Stimulated activated CD4-positive, alpha-beta T cell treated with anti-CD3 and anti-CD28 coated beads, Interleukin-15, amount 100 ng/mL, for 48 hours (primary cell): ENCODE measurements around the gene RAB20.
"Not testable (repeated sequence)": the region's sequence is repeated elsewhere in the genome, so short reads cannot be mapped to it uniquely, and the experiment has no call there.

Experiments
- DNase-seq, 2 donors: peaks; one replicate each; pipeline ENCODE4 v3.0.0-alpha.2; 2020; ENCODE audit warnings: low read depth in 2 of 2

Gene RAB20

GRCh38 chr13:110509971-110510786 lies 51.3 kb downstream of the RAB20 start:
- no peak for DNase-seq

- DNase-seq: no peak
Measured at GRCh38 chr13:110509478-110509926, 52.0 kb downstream of the RAB20 start.

GRCh38 chr13:110507678-110508381 lies 53.7 kb downstream of the RAB20 start:
- no peak for DNase-seq

- no peak for DNase-seq
Measured at GRCh38 chr13:110506859-110507566, 54.5 kb downstream of the RAB20 start.

GRCh38 chr13:110506396-110506795 lies 55.1 kb downstream of the RAB20 start:
- no peak for DNase-seq

- DNase-seq: no peak
Measured at GRCh38 chr13:110505594-110505993, 55.9 kb downstream of the RAB20 start.

GRCh38 chr13:110503979-110504499 lies 57.5 kb downstream of the RAB20 start:
- no peak for DNase-seq

- DNase-seq: no peak
Measured at GRCh38 chr13:110503037-110503901, 58.3 kb downstream of the RAB20 start.

- no peak for DNase-seq
Measured at GRCh38 chr13:110501188-110501587, 60.3 kb downstream of the RAB20 start.

GRCh38 chr13:110500341-110500740 lies 61.2 kb downstream of the RAB20 start:
- DNase-seq: no peak

- DNase-seq: no peak
Measured at GRCh38 chr13:110499621-110500281, 61.8 kb downstream of the RAB20 start.

- no peak for DNase-seq
Measured at GRCh38 chr13:110498765-110499164, 62.8 kb downstream of the RAB20 start.

GRCh38 chr13:110498327-110498726 lies 63.2 kb downstream of the RAB20 start:
- DNase-seq: no peak

- not testable (repeated sequence) for DNase-seq
Measured at GRCh38 chr13:110497896-110498295, 63.6 kb downstream of the RAB20 start.

- no peak for DNase-seq
Measured at GRCh38 chr13:110497003-110497402, 64.5 kb downstream of the RAB20 start.

GRCh38 chr13:110496281-110496680 lies 65.2 kb downstream of the RAB20 start:
- DNase-seq: no peak

GRCh38 chr13:110495881-110496280 lies 65.6 kb downstream of the RAB20 start:
- no peak for DNase-seq

GRCh38 chr13:110495376-110495775 lies 66.1 kb downstream of the RAB20 start:
- DNase-seq: no peak

GRCh38 chr13:110493613-110494012 lies 67.9 kb downstream of the RAB20 start:
- DNase-seq: no peak

- DNase-seq: no peak
Measured at GRCh38 chr13:110492679-110493593, 68.6 kb downstream of the RAB20 start.
